Measurements from ENCODE around the gene NR1I3. TPM values are rescaled to one million over a fixed set of nuclear protein-coding genes. Genes with fewer than 3 reads are reported as not detected.
A peak's percentile ranks its signal among the peaks of the same experiment; 100 is the strongest.

Gene NR1I3
- total RNA-seq, 1 donor from 2014 or later: not detected

- Mint-ChIP-seq H3K9me3 (no peaks in the 10 kb centered on the region), H3K27me3 (no peaks in the 10 kb centered on the region), H3K4me3 (peak overlapping the region; percentile 94), H3K4me1 (peaks cover 56% of the 10 kb centered on the region), H3K27ac (peak overlapping the region; percentile 96), H3K36me3 (ENCODE audit: low read depth) (peaks cover 15% of the 10 kb centered on the region)
- no peak for DNase-seq
- intact Hi-C loops (cut with micrococcal nuclease): no loop called here
These were observed 38.4 kb downstream of the NR1I3 start for GRCh38 chr1:161199506-161200139.

DNA sequence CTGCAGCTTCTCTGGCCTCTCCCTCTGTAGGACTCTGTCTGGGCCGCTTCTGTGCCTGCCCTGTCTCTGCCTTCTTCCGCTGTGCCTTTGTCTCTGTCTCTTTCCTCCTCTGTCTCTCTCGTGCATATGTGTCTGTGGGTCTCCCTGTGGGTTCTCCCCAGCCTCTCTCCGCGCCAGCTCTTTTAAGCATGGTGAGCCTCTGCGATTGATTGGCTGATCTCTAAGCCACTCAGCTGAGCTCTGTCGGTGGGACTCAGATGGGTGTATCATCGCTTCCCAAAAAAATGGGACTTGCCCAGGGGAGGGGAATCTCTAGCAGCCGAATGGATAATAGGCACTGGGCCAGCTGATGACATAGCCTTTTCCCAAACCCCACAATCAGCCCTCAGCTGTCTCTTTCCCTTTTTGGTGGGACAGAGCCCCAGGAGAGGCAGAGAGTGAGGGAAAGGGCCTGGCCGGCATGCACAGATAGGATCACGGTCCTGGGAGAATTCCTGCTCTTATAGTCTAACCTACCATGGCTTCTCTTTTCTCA is 39.0 kb downstream of the NR1I3 start, which contains the start of gene ADAMTS4:
TSS of gene ADAMTS4 (minus strand) at position 158 of the 535 bp plus-strand sequence. CDS start 427 bp downstream, outside the sequence.
- H3K27ac Mint-ChIP-seq: peak within 1 kb of the TSS; percentile 96
- intact Hi-C loops (cut with micrococcal nuclease): no loop called here
- DNase-seq: no peak
- no peaks in the 10 kb centered on the region for H3K27me3 Mint-ChIP-seq
- H3K36me3 Mint-ChIP-seq (ENCODE audit: low read depth): peaks cover 9% of the 10 kb centered on the region
- H3K9me3 Mint-ChIP-seq: no peaks in the 10 kb centered on the region
- peaks cover 51% of the 10 kb centered on the region for H3K4me1 Mint-ChIP-seq
- H3K4me3 Mint-ChIP-seq: no peak within 1 kb of the TSS

DNA sequence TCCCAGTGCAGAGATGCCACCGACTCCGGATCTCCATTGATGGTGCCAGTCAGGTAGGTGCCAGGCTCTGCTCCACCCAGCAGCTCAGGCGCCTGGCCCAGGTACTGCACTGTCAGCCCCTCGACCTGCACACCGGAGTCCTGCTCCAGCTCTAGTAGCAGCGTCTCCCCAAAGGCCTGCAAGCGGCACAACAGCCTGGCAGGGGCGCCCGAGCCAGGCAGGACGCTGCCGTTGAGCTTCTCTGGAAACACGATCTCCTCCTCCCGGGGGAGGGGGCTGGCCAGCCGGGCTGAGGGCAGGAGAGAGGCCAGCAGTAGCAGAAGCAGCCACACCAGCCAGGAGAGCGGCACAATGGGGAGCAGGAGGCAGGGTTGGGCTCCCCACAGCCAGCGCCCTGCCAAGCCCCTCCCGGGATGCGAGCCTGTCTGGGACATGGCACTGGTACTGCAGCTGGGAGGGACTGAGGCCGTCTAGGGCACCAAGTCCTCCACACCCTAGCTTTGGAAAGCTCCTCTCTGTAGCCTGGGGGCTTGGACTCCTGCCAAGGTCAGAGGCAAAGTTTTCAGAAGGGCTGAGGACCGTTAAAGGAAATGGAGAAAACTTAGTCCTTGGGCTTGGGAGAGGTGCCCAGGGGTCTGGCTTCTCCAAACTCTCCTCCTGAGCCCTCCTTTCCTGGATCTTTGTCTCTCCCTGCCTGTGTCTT is 39.7 kb downstream of the NR1I3 start:
- Mint-ChIP-seq H3K36me3 (ENCODE audit: low read depth) (peaks cover 4% of the 10 kb centered on the region), H3K4me3 (no peak overlapping the region), H3K27me3 (no peaks in the 10 kb centered on the region), H3K27ac (no peak overlapping the region), H3K9me3 (no peaks in the 10 kb centered on the region), H3K4me1 (peaks cover 51% of the 10 kb centered on the region)
- intact Hi-C loops (cut with micrococcal nuclease): no loop called here
- no peak for DNase-seq

DNA sequence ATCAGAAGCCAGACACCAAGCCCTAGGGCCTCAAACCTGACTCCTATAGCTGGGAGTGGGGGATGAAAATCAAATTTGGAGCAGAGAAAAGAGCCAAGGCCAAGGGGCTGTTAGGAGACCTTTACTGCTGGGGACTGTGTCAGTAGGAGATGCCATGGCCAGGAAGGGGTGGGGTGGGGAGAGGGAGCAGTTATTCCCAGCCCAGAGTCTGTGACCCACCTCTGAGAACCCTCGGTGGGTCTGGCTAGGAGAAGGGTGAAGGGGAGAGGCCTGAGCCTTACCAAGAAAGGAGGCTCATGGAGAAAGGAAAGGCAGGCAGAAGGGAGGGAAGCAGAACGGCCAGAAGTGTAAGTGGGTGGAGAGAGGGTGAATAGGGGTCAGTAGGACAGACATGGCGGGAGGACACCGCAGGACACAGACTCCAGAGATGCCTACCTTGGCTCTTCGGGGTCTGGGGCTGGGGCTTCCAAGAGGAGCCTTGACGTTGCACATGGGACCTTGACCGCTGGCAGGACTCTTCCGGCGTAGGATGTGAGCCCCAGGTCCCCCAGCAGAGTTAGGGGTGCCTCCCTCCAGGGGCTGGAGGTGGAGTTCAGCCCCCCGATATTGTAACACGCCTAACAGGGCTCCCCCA is 40.3 kb downstream of the NR1I3 start:
- Mint-ChIP-seq H3K4me1 (peaks cover 51% of the 10 kb centered on the region), H3K27me3 (no peaks in the 10 kb centered on the region), H3K4me3 (no peak overlapping the region), H3K9me3 (no peaks in the 10 kb centered on the region), H3K36me3 (ENCODE audit: low read depth) (peaks cover 1% of the 10 kb centered on the region), H3K27ac (no peak overlapping the region)
- intact Hi-C loops (cut with micrococcal nuclease): no loop called here
- DNase-seq: no peak

DNA sequence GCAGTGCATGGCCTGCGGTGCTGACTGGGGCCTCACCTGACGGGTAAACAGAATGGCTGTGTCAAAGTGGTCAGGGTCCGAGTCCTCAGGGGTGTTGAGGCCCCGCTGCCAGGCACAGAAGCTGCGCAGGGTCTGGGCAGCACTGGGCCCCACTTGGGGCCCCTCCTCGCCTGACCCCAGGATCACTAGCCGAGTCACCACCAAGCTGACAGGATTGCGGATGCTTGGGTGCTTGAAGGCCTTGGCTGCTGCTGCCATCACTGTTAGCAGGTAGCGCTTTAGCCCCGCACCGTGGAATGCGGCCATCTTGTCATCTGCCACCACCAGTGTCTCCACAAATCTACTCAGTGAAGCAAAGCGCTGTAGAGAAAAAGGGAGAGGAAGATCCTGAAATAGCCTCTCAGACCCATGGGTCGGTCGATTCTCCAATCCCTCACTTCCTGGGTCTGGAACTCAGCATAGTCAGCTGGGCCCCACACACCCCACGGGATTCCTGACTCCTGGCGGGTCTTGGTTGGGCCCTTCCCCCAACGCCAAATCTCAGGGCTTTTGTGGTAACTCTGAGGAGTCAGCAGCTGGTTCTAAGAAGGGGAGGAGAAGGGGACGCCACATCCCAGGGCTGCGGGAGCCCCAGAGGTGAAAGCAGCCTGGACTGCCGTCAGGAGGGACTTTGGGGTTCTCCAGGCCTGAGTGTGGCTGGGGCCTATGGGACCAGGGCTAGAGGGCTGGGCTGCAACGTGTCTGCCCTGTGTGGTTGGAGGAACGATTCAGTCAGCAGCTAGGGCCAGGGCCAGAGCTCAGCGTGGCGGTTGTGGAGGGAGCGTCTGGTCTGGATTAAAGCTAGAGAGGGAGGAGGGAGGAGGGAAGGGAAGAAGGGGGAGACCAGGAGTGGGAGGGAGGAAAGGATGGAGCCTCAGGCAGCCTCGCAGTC is 41.2 kb downstream of the NR1I3 start:
- H3K27me3 Mint-ChIP-seq: no peaks in the 10 kb centered on the region
- no peak for DNase-seq
- H3K27ac Mint-ChIP-seq: no peak overlapping the region
- H3K36me3 Mint-ChIP-seq (ENCODE audit: low read depth): no peaks in the 10 kb centered on the region
- no peak overlapping the region for H3K4me3 Mint-ChIP-seq
- intact Hi-C loops (cut with micrococcal nuclease): no loop called here
- no peaks in the 10 kb centered on the region for H3K9me3 Mint-ChIP-seq
- H3K4me1 Mint-ChIP-seq: peaks cover 50% of the 10 kb centered on the region

DNA sequence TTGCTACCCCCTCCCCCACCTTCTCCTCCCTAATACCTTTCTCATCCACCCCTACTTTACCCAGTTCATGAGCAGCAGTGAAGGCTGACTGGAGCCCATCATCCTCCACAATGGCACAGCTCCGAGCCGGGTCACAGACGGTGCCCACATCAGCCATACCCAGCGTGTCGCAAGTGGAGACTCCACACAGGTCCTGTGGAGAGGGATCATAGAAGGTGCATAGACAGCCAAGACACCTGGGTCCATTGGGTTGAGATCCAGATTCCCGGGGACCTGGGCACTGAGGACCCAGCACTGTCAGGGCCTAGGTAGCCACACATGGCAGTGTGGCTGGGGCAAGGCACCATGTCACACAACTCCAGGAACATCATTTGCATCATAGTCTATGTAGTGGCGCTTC is 41.9 kb downstream of the NR1I3 start:
- Mint-ChIP-seq H3K27ac (no peak overlapping the region), H3K36me3 (ENCODE audit: low read depth) (no peaks in the 10 kb centered on the region), H3K27me3 (no peaks in the 10 kb centered on the region), H3K9me3 (no peaks in the 10 kb centered on the region), H3K4me1 (peaks cover 44% of the 10 kb centered on the region), H3K4me3 (peak overlapping the region; percentile 32)
- intact Hi-C loops (cut with micrococcal nuclease): no loop called here
- no peak for DNase-seq

GRCh38 chr1:161195171-161195570 is 42.8 kb downstream of the NR1I3 start:
- intact Hi-C loops (cut with micrococcal nuclease): no loop called here
- no peaks in the 10 kb centered on the region for H3K27me3 Mint-ChIP-seq
- no peaks in the 10 kb centered on the region for H3K9me3 Mint-ChIP-seq
- peak overlapping the region; percentile 62 for H3K27ac Mint-ChIP-seq
- H3K4me1 Mint-ChIP-seq: peaks cover 34% of the 10 kb centered on the region
- H3K36me3 Mint-ChIP-seq (ENCODE audit: low read depth): no peaks in the 10 kb centered on the region
- no peak for DNase-seq
- H3K4me3 Mint-ChIP-seq: peak overlapping the region; percentile 7

DNA sequence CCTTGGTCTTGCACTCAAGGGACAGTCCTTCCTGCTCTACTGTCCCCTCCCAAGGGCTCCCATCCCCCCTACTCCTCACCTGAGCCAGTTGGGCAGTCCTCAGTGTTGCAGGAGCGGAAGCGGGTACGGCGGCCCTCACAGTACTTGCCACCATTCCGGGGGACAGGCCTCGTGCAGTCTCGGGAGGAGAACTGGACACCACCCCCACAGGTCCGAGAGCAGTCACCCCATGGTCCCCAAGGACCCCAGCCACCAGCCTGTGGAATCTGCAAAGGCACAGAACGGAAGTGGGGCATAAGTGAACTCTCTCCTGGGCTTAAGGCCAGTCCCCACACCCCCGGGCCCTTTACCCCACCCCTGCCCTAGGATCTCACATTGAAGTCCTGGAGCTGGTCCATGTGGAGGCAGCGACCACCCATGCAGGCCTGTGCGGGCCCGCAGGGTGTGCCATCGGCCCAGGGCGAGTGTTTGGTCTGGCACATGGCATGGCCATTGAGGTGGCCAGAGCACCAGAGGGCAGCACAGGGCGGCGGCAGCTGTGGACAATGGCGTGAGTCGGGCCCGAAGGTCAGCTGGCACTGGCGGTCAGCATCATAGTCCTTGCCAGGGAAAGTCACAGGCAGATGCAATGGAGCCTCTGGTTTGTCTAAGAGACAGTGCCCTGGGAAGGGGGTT is 44.3 kb downstream of the NR1I3 start:
- H3K27ac Mint-ChIP-seq: no peak overlapping the region
- H3K27me3 Mint-ChIP-seq: no peaks in the 10 kb centered on the region

GRCh38 chr1:161192476-161193465 is 45.2 kb downstream of the NR1I3 start:
- Mint-ChIP-seq H3K4me3 (no peak overlapping the region), H3K27ac (peak overlapping the region; percentile 87), H3K27me3 (no peaks in the 10 kb centered on the region), H3K36me3 (ENCODE audit: low read depth) (no peaks in the 10 kb centered on the region), H3K4me1 (peaks cover 31% of the 10 kb centered on the region), H3K9me3 (no peaks in the 10 kb centered on the region)
- intact Hi-C loops (cut with micrococcal nuclease): loop anchor here (1.0 kb wide), 1 partner anchor 190 kb away; no protein-coding TSS in a partner anchor
- peak; percentile 92 for DNase-seq

More for the DNA sequence above, 44.3 kb downstream of the NR1I3 start:
- H3K4me1 Mint-ChIP-seq: peaks cover 28% of the 10 kb centered on the region
- intact Hi-C loops (cut with micrococcal nuclease): no loop called here
- no peak overlapping the region for H3K4me3 Mint-ChIP-seq
- no peak for DNase-seq
- H3K9me3 Mint-ChIP-seq: no peaks in the 10 kb centered on the region
- no peaks in the 10 kb centered on the region for H3K36me3 Mint-ChIP-seq (ENCODE audit: low read depth)

GRCh38 chr1:161191971-161192370 is 46.0 kb downstream of the NR1I3 start:
- Mint-ChIP-seq H3K27me3 (no peaks in the 10 kb centered on the region), H3K27ac (peak overlapping the region; percentile 32), H3K9me3 (no peaks in the 10 kb centered on the region), H3K4me1 (peaks cover 36% of the 10 kb centered on the region), H3K4me3 (no peak overlapping the region), H3K36me3 (ENCODE audit: low read depth) (no peaks in the 10 kb centered on the region)
- intact Hi-C loops (cut with micrococcal nuclease): loop anchor here (1.0 kb wide), 1 partner anchor 190 kb away; no protein-coding TSS in a partner anchor
- no peak for DNase-seq

DNA sequence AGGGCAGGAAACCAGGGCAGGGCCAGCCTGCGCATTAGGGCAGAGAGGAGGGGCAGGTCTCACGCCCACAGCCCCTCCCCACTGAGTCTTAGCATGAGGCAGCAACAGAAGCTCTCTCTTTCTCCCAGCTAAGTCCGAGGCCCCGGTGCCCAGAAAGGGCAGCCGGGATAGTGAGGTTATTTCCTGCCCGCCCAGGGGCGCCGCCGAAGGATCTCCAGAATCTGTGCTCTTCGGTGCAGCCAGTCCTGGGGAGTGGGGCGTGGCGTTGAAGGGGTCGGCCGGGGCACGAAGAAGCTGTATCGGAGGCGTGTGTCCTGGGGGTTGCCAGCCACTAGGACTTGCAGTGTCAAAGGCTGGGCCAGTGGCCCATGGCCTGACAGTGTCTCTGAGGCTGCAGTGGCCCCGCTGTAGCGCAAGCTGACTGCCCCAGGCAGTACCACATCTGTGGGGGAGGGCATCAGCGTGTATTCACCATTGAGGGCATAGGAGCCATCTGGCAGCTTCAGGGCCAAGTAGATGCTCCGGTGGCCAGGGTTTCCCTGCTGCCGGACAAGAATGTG is 47.0 kb downstream of the NR1I3 start:
- intact Hi-C loops (cut with micrococcal nuclease): no loop called here
- no peaks in the 10 kb centered on the region for H3K27me3 Mint-ChIP-seq
- H3K4me3 Mint-ChIP-seq: no peak overlapping the region
- no peaks in the 10 kb centered on the region for H3K36me3 Mint-ChIP-seq (ENCODE audit: low read depth)
- H3K9me3 Mint-ChIP-seq: no peaks in the 10 kb centered on the region
- DNase-seq: no peak
- no peak overlapping the region for H3K27ac Mint-ChIP-seq
- H3K4me1 Mint-ChIP-seq: peaks cover 44% of the 10 kb centered on the region

GRCh38 chr1:161189036-161189435 is 49.0 kb downstream of the NR1I3 start:
- Mint-ChIP-seq H3K27ac (no peak overlapping the region), H3K36me3 (ENCODE audit: low read depth) (no peaks in the 10 kb centered on the region), H3K4me3 (no peak overlapping the region), H3K4me1 (peaks cover 50% of the 10 kb centered on the region), H3K27me3 (no peaks in the 10 kb centered on the region), H3K9me3 (no peaks in the 10 kb centered on the region)
- intact Hi-C loops (cut with micrococcal nuclease): no loop called here
- DNase-seq: no peak

All from activated CD4-positive, alpha-beta T cell treated with anti-CD3 and anti-CD28 coated beads, Interleukin-2, amount 10 ng/mL, durations not matched to agents 24 days and 14 days (primary cell).